ENCODE data around the gene MLEC. TPM values are rescaled to one million over a fixed set of nuclear protein-coding genes. Genes with fewer than 3 reads are reported as not detected.

MLEC gene
- total and polyA plus RNA-seq, 2 of the 13 experiments (the other 11 are each of a cell fraction or from before 2014, with no cell fraction given) = 49.8 to 156 TPM

- no peak for DNase-seq (ENCODE audit: low spot score)
- intact Hi-C loops (cut with micrococcal nuclease; ENCODE audit: unreplicated experiment) = loop anchor here (2.0 to 5.0 kb wide), 3 partner anchors 27 to 1390 kb away; partner anchors contain the start of gene MLXIP
- Histone ChIP-seq H3K4me2 (ENCODE audit: low read depth, low read length) (peak overlapping the region; percentile 86), H2AFZ (ENCODE audit: low read length) (no peak overlapping the region), H3K4me3 (replicated peaks in 1 of 3; ENCODE audit: insufficient read depth in 1 of 3, low read depth in 2 of 3, low read length in 3 of 3) (peak overlapping the region; percentile 83 to 91 (median 86)), H4K20me1 (ENCODE audit: insufficient read depth, low read length) (peaks cover 27% of the 10 kb centered on the region), H3K9me3 (ENCODE audit: low read length) (no peaks in the 10 kb centered on the region), H3K4me1 (ENCODE audit: insufficient read depth, low read length) (peaks cover 59% of the 10 kb centered on the region), H3K79me2 (ENCODE audit: insufficient read depth, low read length) (peaks cover 55% of the 10 kb centered on the region), H3K27ac (ENCODE audit: extremely low read length, insufficient read depth, low read length) (peak overlapping the region; percentile 94), H3K9ac (ENCODE audit: insufficient read depth, low read depth, low read length) (peak overlapping the region; percentile 85), H3K36me3 (replicated peaks in 1 of 2; ENCODE audit: control insufficient read depth in 1 of 2, insufficient read depth in 2 of 2, low read length in 2 of 2) (no peaks in the 10 kb centered on the region), H3K27me3 (ENCODE audit: control insufficient read depth in 1 of 2, insufficient read depth in 2 of 2, low read length in 2 of 2) (no peaks in the 10 kb centered on the region)
- ChIA-PET CTCF (ENCODE audit: low intra/inter-chr PET ratio, low total read pairs) (no interaction called here), POLR2A (interaction anchor here (0.9 to 1.4 kb wide), 2 partner anchors 39 to 54 kb away, joined by 3 to 4 read pairs; no protein-coding TSS in a partner anchor)
- FAIRE-seq = no peak
- ATAC-seq = no peak
- WGBS (ENCODE audit: low lambda C conversion rate) = under 1% methylated on average over 18 of the region's 31 CpGs
- in situ Hi-C loops (cut with HindIII; ENCODE audit: extremely low pct_ligation_motif_present, low pct_unique_long_range_greater_than_20kb) = no loop called here
- no TSS peak for BruUV-seq (replicated peaks)
- TF ChIP-seq ZNF850 (CRISPR knock-in tag; conservative IDR thresholded peaks at IDR 0.05) = no peak
- TF ChIP-seq, protein P1, sequence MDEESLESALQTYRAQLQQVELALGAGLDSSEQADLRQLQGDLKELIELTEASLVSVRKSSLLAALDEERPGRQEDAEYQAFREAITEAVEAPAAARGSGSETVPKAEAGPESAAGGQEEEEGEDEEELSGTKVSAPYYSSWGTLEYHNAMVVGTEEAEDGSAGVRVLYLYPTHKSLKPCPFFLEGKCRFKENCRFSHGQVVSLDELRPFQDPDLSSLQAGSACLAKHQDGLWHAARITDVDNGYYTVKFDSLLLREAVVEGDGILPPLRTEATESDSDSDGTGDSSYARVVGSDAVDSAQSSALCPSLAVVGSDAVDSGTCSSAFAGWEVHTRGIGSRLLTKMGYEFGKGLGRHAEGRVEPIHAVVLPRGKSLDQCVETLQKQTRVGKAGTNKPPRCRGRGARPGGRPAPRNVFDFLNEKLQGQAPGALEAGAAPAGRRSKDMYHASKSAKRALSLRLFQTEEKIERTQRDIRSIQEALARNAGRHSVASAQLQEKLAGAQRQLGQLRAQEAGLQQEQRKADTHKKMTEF (CRISPR knock-in tag; IDR thresholded peaks at IDR 0.05) = 0 out of 2 replicates have a peak, but pooled peaks have one; percentile 12
- TF ChIP-seq ZBTB10 (CRISPR knock-in tag; IDR thresholded peaks at IDR 0.05; ENCODE audit: borderline replicate concordance) = no peak
- TF ChIP-seq BHLHE40 (IDR thresholded peaks at IDR 0.05; ENCODE audit: low read length) = peak; percentile 77
- TF ChIP-seq MBD4 (IDR thresholded peaks at IDR 0.05; ENCODE audit: borderline replicate concordance, low read length) = no peak
- TF ChIP-seq ZNF350 (CRISPR knock-in tag; IDR thresholded peaks at IDR 0.05; ENCODE audit: borderline replicate concordance, low read depth) = no peak
- TF ChIP-seq MAX (IDR thresholded peaks at IDR 0.05) = 0 out of 2 replicates have a peak, but pooled peaks have one; percentile 29
- peak; percentile 3 for TF ChIP-seq MED8 (CRISPR knock-in tag; IDR thresholded peaks at IDR 0.05; ENCODE audit: insufficient replicate concordance)
- TF ChIP-seq ZNF530 (CRISPR knock-in tag; IDR thresholded peaks at IDR 0.05; ENCODE audit: low read depth) = no peak
- 0 out of 2 replicates have a peak, but pooled peaks have one; percentile 31 for TF ChIP-seq ZNF224 (CRISPR knock-in tag; IDR thresholded peaks at IDR 0.05)
- TF ChIP-seq MAFK (conservative IDR thresholded peaks at IDR 0.05 in 1 of 2, IDR thresholded peaks at IDR 0.05 in 1 of 2; ENCODE audit: low read length in 2 of 2) = no peak
- peak; percentile 8; the same call in 1 of the 2 replicates for TF ChIP-seq ZFX (CRISPR knock-in tag; IDR thresholded peaks at IDR 0.05; ENCODE audit: low read depth)
- TF ChIP-seq ZSCAN29 (CRISPR knock-in tag; conservative IDR thresholded peaks at IDR 0.05) = 0 out of 2 replicates have a peak, but pooled peaks have one; percentile 65
- no peak for TF ChIP-seq DBP (CRISPR knock-in tag; IDR thresholded peaks at IDR 0.05; ENCODE audit: not compliant biosample characterization)
- TF ChIP-seq, protein P2, sequence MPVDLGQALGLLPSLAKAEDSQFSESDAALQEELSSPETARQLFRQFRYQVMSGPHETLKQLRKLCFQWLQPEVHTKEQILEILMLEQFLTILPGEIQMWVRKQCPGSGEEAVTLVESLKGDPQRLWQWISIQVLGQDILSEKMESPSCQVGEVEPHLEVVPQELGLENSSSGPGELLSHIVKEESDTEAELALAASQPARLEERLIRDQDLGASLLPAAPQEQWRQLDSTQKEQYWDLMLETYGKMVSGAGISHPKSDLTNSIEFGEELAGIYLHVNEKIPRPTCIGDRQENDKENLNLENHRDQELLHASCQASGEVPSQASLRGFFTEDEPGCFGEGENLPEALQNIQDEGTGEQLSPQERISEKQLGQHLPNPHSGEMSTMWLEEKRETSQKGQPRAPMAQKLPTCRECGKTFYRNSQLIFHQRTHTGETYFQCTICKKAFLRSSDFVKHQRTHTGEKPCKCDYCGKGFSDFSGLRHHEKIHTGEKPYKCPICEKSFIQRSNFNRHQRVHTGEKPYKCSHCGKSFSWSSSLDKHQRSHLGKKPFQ (CRISPR knock-in tag; IDR thresholded peaks at IDR 0.05; ENCODE audit: insufficient replicate concordance) = peak; percentile 15
These were observed 785 bp downstream of the MLEC start for GRCh38 chr12:120687578-120688289.
